ENCODE data around the gene BMF.

The BMF gene

DNA sequence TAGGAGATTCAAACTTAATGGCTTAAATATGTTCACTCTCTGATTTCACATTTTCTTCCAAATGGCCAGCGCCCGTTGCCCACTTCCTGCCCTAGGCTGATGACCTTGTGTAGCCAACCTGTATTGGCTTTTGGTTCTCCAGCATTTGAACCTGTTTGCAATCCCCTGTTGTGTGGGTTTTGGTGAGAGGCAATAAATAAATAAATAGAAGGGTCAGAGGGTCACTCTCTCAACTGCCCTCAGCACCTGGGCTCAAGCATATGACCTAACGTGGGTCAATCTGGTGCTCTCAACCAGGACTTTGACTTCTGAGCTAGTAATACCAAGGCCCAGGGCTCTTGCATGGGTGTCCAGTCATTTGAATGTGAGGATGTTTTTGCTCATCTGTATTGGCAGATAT is 67.9 kb downstream of the BMF start:
- no peaks in the 10 kb centered on the region for H3K27me3 ChIP-seq (ENCODE audit: control insufficient read depth, low read length)
- no peaks in the 10 kb centered on the region for H3K9me3 ChIP-seq (ENCODE audit: control insufficient read depth, insufficient read depth, low read length)
- H3K4me3 ChIP-seq (ENCODE audit: low read length): peak overlapping the region; percentile 81
- H3F3A ChIP-seq (ENCODE audit: control insufficient read depth, insufficient read depth): peaks cover 16% of the 10 kb centered on the region
- H3K36me3 ChIP-seq (ENCODE audit: control insufficient read depth, low read length): peaks cover 31% of the 10 kb centered on the region
- H3K4me1 ChIP-seq (ENCODE audit: control insufficient read depth, low read length): peaks cover 54% of the 10 kb centered on the region
- peak overlapping the region; percentile 64 for H3K27ac ChIP-seq (ENCODE audit: low read depth, low read length)
- peak overlapping the region; percentile 97 for H3K4me2 ChIP-seq (ENCODE audit: low read length)
- TF ChIP-seq EZH2phosphoT487 (IDR thresholded peaks at IDR 0.05; ENCODE audit: borderline replicate concordance, low read length): no peak
- TF ChIP-seq, protein P1, sequence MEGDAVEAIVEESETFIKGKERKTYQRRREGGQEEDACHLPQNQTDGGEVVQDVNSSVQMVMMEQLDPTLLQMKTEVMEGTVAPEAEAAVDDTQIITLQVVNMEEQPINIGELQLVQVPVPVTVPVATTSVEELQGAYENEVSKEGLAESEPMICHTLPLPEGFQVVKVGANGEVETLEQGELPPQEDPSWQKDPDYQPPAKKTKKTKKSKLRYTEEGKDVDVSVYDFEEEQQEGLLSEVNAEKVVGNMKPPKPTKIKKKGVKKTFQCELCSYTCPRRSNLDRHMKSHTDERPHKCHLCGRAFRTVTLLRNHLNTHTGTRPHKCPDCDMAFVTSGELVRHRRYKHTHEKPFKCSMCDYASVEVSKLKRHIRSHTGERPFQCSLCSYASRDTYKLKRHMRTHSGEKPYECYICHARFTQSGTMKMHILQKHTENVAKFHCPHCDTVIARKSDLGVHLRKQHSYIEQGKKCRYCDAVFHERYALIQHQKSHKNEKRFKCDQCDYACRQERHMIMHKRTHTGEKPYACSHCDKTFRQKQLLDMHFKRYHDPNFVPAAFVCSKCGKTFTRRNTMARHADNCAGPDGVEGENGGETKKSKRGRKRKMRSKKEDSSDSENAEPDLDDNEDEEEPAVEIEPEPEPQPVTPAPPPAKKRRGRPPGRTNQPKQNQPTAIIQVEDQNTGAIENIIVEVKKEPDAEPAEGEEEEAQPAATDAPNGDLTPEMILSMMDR (IDR thresholded peaks at IDR 0.05; ENCODE audit: low read depth, low read length, poor library complexity, severe bottlenecking): no peak
- H4K20me1 ChIP-seq (ENCODE audit: control insufficient read depth, insufficient read depth, low read depth, low read length): peaks cover 5% of the 10 kb centered on the region; the same call in 1 of the 2 replicates
- peaks cover 54% of the 10 kb centered on the region for H3K79me2 ChIP-seq (ENCODE audit: control insufficient read depth, low read length)
- H3K9me2 ChIP-seq (replicated peaks; ENCODE audit: control insufficient read depth, low read length): no peaks in the 10 kb centered on the region

DNA sequence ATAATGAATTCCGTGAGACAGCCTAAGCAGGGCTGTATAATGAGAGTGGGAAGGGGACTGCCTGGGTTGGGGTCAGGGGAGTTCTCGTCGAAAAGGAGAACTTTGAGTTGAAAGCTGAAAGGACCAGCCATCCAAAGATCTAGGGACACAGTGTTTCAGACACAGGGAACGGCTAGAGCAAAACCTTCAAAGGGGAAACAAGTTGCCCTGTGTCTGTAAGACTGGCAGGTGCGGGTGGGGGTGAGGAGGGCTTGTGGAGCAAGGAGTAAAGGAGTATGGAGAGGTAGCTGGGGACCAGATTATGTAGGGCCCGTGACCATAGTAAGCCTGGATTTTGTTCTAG is 68.4 kb downstream of the BMF start:
- peaks cover 49% of the 10 kb centered on the region for H3K4me1 ChIP-seq (ENCODE audit: control insufficient read depth, low read length)
- H3K4me2 ChIP-seq (ENCODE audit: low read length): peak overlapping the region; percentile 97
- peaks cover 36% of the 10 kb centered on the region for H3K36me3 ChIP-seq (ENCODE audit: control insufficient read depth, low read length)
- peak overlapping the region; percentile 81 for H3K4me3 ChIP-seq (ENCODE audit: low read length)
- TF ChIP-seq EZH2phosphoT487 (IDR thresholded peaks at IDR 0.05; ENCODE audit: borderline replicate concordance, low read length): no peak
- peak overlapping the region; percentile 64 for H3K27ac ChIP-seq (ENCODE audit: low read depth, low read length)
- H3K27me3 ChIP-seq (ENCODE audit: control insufficient read depth, low read length): no peaks in the 10 kb centered on the region
- H3K79me2 ChIP-seq (ENCODE audit: control insufficient read depth, low read length): peaks cover 54% of the 10 kb centered on the region
- peaks cover 5% of the 10 kb centered on the region; the same call in 1 of the 2 replicates for H4K20me1 ChIP-seq (ENCODE audit: control insufficient read depth, insufficient read depth, low read depth, low read length)
- H3K9me2 ChIP-seq (replicated peaks; ENCODE audit: control insufficient read depth, low read length): no peaks in the 10 kb centered on the region
- H3F3A ChIP-seq (ENCODE audit: control insufficient read depth, insufficient read depth): peaks cover 12% of the 10 kb centered on the region
- H3K9me3 ChIP-seq (ENCODE audit: control insufficient read depth, insufficient read depth, low read length): no peaks in the 10 kb centered on the region

DNA sequence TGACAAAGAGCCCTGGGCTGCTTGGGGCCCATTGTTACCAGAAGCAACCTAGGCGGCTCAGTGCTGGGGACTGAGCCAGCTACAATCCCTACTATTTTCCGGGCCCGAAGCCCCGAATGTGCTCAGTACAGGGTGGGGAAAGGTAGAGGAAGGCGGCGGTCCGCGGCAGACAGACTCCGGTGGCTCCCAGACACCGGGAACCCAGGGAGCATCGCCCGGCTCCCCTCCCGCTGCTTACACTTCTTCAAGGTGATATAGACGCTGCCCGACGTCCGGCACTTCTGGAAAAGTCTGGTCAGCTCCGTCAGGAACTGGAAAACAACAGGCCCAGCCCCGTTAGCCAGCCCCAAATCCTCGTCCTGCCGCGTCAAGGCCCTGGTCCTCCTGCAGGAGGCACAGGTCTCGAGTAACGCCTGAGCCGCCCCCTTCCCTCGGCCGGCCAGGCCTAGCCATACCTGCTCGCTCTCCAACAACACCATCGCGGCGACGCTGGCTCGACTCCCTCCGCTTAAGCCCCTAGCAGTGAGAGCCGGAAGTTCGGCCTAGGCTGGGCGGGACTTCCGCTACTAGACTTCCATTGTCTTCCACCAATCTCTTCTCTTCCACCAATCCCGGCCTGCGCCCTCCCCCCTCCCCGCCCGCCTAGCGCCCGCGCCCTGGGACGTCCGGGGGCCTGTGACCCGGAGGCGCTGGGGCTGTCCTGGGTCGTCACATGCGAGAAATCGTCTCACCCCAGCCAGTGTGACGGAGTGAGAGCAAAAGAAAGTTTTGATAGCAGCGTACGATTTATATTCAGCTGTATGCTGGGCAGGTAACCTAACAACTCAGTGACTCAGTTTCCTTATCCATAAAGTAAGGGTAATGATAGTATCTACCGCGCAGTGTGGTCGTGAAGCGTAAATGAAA is 69.8 kb downstream of the BMF start, which contains the start of gene SRP14:
SRP14 (minus strand) TSS at position 544 of the 906 bp plus-strand sequence; CDS start at position 479, 65 bp downstream.
- Histone ChIP-seq H3K4me1 (ENCODE audit: control insufficient read depth, low read length) (peaks cover 36% of the 10 kb centered on the region), H3K27me3 (ENCODE audit: control insufficient read depth, low read length) (no peaks in the 10 kb centered on the region), H3K79me2 (ENCODE audit: control insufficient read depth, low read length) (peaks cover 49% of the 10 kb centered on the region), H3K4me3 (ENCODE audit: low read length) (peak within 1 kb of the TSS; percentile 81), H3K9me3 (ENCODE audit: control insufficient read depth, insufficient read depth, low read length) (no peaks in the 10 kb centered on the region), H3K36me3 (ENCODE audit: control insufficient read depth, low read length) (peaks cover 49% of the 10 kb centered on the region), H4K20me1 (ENCODE audit: control insufficient read depth, insufficient read depth, low read depth, low read length) (peaks cover 5% of the 10 kb centered on the region; the same call in 1 of the 2 replicates), H3K4me2 (ENCODE audit: low read length) (peak within 1 kb of the TSS; percentile 97), H3F3A (ENCODE audit: control insufficient read depth, insufficient read depth) (peaks cover 11% of the 10 kb centered on the region; the same call in 1 of the 2 replicates), H3K27ac (ENCODE audit: low read depth, low read length) (peak within 1 kb of the TSS; percentile 64), H3K9me2 (replicated peaks; ENCODE audit: control insufficient read depth, low read length) (no peaks in the 10 kb centered on the region)
- TF ChIP-seq EZH2phosphoT487 (IDR thresholded peaks at IDR 0.05; ENCODE audit: borderline replicate concordance, low read length): no peak
- TF ChIP-seq, protein P1 (IDR thresholded peaks at IDR 0.05; ENCODE audit: low read depth, low read length, poor library complexity, severe bottlenecking): no peak

DNA sequence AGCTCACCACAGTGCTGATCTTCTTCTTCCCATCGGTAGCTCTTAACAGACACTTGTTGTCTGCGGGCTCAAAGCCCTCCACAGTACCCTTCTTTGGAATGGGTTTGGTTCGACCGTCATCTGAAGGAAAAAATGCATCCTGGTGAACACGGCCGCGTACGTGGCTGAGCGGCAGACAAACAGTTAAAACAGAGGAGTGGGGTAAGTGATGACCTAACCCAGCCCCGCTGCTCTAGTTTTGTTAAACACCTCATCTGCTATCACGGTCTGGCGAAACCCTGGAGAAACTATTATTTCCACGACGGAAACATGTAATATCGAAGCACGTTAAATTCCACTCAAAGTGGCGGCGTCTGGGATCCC is 70.4 kb downstream of the BMF start:
- no peaks in the 10 kb centered on the region for H3K9me2 ChIP-seq (replicated peaks; ENCODE audit: control insufficient read depth, low read length)
- TF ChIP-seq, protein P1 (IDR thresholded peaks at IDR 0.05; ENCODE audit: low read depth, low read length, poor library complexity, severe bottlenecking): no peak
- TF ChIP-seq EZH2phosphoT487 (IDR thresholded peaks at IDR 0.05; ENCODE audit: borderline replicate concordance, low read length): no peak
- H3K27me3 ChIP-seq (ENCODE audit: control insufficient read depth, low read length): no peaks in the 10 kb centered on the region
- H3K4me3 ChIP-seq (ENCODE audit: low read length): peak overlapping the region; percentile 81
- H3K9me3 ChIP-seq (ENCODE audit: control insufficient read depth, insufficient read depth, low read length): no peaks in the 10 kb centered on the region
- peaks cover 49% of the 10 kb centered on the region for H3K79me2 ChIP-seq (ENCODE audit: control insufficient read depth, low read length)
- H3F3A ChIP-seq (ENCODE audit: control insufficient read depth, insufficient read depth): peaks cover 8% of the 10 kb centered on the region; the same call in 1 of the 2 replicates
- H3K36me3 ChIP-seq (ENCODE audit: control insufficient read depth, low read length): peaks cover 53% of the 10 kb centered on the region
- H4K20me1 ChIP-seq (ENCODE audit: control insufficient read depth, insufficient read depth, low read depth, low read length): peaks cover 5% of the 10 kb centered on the region; the same call in 1 of the 2 replicates
- peak overlapping the region; percentile 64 for H3K27ac ChIP-seq (ENCODE audit: low read depth, low read length)
- H3K4me2 ChIP-seq (ENCODE audit: low read length): peak overlapping the region; percentile 97
- H3K4me1 ChIP-seq (ENCODE audit: control insufficient read depth, low read length): peaks cover 30% of the 10 kb centered on the region

Data from DOHH2 (cell line).